NCI-H82 (cell line): ENCODE results near the gene CAMK1D.
"Not testable (repeated sequence)": the region's sequence is repeated elsewhere in the genome, so short reads cannot be mapped to it uniquely, and the experiment has no call there.

Experiments used
- DNase-seq: peaks from one replicate; lab custom pipeline; 2025; lab: John Stamatoyannopoulos, UW

CAMK1D gene

GRCh38 chr10:12701696-12702095 lies 352.3 kb downstream of the CAMK1D start:
- DNase-seq, result no peak

DNA sequence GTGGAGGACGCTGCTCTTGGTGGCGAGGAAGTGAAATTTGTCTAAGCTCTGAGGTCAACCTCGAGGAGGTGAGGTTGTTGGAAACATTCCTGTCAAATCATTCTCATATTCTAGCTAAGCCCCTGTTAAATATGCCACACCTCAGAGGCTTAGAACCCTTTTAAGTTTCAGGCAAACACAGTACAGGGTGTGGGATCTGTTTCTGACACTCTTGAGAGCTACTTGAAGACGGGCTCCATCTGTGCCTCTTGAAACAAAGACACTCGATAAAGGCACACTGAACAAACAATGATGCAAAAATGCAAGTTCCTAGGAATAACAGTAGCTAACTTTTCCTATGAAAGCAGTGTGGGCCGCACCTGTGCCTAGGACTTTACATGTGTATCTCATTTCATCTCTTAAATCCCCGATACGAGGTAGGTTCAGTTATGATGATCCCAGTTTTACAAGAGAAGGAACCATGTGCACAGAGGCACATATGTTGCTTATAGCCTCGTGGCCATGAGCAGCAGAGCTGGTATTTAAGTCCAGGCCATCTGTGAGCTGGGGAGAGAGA lies 352.9 kb downstream of the CAMK1D start:
- DNase-seq, result peak; percentile 54

DNA sequence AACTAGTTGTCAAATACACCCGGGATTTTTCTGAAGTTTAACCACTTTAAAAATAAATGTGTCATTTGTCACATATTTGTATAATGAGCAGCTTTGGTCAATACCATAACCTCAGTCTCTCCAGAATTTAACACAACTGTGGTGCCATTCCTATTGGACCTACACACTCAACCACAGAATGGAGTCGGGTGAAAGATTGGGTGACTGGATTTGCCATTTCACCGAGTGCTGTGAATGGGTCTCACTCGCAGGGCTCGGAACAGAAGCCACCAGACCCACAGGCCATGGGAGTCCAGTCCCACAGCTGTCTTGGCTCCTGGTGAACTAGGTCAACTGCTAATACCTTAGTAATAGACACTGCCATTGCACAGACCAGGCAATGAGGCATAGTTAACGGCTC lies 353.8 kb downstream of the CAMK1D start:
- DNase-seq, result no peak

DNA sequence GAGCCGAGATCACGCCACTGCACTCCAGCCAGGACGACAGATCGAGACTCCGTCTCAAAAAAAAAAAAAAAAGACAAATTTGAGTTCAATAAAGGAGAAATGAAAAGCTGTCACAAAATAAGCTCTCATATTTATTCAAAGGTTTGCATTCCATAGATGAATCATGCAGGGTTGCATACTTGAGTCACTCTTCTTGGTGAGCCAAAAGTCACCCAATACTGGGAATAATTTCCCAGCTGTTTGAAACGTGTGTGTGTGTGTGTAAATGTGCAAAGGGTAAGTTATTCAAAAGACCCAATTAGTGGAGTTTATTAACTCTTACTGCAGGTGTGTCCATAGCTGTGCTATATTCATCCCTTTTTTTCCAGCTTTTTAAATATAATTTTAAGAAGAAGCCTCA lies 354.5 kb downstream of the CAMK1D start:
- no peak for DNase-seq

DNA sequence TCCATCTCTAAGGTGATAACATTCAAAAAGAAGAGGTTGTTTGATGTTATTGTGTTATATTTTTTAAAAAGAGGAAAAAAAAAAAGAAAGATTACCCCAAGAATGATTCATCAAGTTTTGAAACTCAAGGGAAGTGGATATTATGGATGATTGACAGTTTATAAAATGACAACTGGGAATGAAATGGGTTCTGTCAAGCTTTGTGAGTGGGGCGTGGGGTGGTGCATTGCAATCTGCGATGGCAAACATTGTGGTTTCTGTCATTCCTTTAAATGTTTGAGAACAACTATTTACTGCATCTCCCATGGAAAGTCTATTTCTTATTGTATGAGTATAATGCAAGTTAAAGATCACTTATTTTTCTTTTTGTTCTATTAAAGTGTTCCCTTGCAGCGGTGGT lies 355.1 kb downstream of the CAMK1D start:
- DNase-seq, result no peak

GRCh38 chr10:12705943-12706342 lies 356.6 kb downstream of the CAMK1D start:
- no peak for DNase-seq

DNA sequence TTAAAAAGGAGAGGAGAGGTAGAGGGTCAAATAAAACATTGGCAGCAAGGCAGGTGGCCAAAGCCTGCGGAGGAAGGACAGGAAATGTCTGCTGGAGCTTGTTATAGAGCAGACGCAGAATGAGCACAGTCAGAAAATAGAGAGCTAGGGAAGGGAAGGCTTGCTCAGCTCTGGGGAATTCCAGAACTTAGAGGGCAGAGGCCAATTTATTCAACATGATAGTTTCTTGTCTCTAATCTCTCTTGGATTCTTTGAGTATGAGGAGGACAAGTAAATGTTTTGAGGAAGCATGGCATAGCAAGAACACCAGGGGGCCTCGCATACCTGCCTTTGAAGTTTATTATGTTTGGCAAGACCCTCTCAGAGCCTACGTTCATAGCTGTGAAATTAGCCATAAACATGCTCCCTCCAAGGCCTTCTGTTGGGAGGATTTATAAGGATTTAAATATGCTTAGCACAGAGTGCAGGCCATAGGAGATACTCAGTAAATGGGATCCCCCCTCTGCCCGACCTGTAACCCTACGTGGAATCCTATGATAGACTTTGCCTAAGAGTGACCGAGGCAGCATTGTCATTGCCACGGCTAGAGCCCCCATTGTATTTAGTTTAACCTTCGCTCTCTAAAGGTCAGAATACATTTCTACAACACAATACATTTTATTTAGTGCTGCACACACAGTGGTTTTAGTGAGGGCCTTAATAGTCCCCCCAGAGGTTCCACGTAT lies 358.3 kb downstream of the CAMK1D start:
- peak; percentile 77 for DNase-seq

- no peak for DNase-seq
Observed at GRCh38 chr10:12709000-12709401, 359.7 kb downstream of the CAMK1D start.

GRCh38 chr10:12709521-12709963 lies 360.2 kb downstream of the CAMK1D start:
- peak; percentile 35 for DNase-seq

- DNase-seq, result no peak
Observed at GRCh38 chr10:12710157-12710556, 360.8 kb downstream of the CAMK1D start.

DNA sequence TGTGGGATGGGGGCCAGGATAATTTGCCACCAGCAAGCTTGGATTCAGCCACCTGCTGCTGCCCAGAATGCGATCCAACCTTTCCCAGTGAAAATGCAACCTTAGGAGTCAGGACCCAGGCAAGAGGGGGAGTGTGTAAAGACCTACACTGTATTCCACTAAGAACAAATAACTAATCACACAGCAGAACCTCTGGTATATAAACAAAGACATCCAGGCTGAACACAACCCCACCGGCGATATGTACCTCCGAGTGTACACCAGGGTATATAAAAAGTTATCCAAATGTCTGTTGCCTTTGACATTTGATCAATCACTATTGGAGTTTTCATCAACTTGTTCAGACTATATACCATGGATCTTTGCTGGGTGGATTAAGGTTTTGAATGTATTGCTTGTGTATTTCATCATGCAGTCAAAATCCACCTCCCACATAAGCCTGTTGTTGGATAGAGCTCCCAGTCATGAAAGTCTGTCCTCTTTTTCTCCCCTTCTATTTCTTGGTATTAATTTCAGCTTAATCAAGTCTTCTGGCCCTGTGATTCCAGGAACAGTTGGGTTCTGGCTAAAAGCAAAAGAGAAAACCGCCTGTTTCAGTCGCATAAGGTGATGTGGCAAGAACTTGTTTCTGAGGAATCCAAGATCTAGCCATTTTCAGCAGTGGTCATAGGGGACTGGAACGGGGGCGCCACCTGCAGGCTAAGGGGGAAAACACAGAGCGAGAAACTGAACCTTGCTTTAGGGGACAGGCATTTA lies 361.4 kb downstream of the CAMK1D start:
- peak; percentile 77 for DNase-seq

DNA sequence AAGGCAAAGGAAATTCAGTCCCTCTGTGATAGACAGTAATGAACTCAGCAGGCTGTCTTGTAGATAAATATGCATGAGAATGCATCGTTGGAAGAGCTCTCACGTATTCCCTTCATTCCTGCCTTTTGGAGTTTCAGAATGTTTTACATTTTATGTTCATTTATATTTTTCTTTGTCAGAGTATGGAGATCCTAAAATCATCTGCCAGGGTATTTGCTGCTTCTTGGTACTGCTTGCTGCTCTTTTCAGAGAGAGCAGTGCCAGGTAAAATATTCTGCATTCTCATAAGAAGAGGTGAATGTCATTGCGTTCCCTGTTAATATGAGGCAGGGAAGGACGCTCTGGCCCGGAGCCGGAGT lies 362.0 kb downstream of the CAMK1D start:
- DNase-seq, result no peak

DNA sequence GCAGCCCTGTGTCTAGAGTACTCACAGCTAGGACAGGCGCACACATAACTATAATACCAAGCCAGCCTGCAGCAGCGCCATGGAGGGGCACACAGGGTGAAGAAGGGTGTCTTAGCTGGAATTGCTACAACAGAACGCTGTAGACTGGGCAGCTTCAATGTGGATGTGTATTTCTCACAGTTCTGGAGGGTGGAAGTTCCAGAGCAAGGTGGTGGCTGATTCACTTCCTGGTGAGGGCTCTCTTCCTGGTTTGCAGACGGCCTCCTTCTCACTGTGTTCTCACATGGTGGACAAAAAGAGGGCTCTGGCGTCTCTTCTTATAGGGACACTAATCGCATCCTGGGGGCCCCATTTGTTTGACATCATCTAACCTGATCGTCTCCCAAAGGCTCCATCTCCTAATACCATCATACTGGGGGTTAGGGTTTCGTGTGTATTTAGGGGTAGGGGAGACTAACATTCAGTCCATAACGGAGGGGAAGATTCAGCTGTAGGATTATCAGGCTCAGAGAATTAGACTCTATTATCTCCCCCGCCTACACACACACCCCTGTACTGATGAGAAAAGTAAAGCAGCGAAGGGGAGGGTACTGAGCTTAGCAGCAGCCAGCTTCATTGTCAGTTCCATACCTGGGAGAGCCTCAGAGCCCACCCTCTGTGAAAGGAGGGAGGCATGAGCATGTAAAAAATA lies 363.1 kb downstream of the CAMK1D start:
- peak; percentile 24 for DNase-seq

DNA sequence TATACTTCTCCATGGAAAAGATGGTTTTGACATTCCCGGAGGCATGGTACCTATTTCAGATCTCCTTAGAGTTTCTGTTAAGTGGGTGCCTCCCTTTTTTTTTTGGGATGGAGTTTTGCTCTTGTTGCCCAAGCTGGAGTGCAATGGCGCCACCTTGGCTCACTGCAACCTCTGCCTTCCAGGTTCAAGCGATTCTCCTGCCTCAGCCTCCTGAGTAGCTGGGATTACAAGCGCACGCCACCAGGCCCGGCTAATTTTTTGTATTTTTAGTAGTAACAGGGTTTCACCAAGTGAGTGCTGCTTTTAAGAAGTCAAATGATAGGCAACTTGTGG lies 363.6 kb downstream of the CAMK1D start:
- not testable (repeated sequence) for DNase-seq

DNA sequence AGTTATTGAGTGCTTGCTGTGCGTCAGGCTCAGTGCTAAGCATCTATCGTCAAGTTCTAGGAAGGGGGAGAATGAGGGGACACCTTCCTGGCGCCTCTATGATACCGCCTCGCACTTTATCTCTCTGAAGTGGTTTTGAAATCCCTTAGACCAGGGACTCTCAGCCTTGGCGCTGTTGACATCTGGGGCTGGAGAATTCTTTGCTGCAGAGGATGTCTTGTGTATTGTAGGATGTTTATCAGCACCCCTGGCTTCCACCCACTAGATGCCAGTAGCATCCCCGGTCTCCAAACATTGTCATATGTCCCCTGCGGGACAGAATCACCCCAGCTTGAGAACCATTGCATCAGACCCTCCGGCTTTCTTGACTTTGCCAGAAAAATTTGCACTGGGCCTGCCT lies 366.7 kb downstream of the CAMK1D start:
- DNase-seq, result no peak

DNA sequence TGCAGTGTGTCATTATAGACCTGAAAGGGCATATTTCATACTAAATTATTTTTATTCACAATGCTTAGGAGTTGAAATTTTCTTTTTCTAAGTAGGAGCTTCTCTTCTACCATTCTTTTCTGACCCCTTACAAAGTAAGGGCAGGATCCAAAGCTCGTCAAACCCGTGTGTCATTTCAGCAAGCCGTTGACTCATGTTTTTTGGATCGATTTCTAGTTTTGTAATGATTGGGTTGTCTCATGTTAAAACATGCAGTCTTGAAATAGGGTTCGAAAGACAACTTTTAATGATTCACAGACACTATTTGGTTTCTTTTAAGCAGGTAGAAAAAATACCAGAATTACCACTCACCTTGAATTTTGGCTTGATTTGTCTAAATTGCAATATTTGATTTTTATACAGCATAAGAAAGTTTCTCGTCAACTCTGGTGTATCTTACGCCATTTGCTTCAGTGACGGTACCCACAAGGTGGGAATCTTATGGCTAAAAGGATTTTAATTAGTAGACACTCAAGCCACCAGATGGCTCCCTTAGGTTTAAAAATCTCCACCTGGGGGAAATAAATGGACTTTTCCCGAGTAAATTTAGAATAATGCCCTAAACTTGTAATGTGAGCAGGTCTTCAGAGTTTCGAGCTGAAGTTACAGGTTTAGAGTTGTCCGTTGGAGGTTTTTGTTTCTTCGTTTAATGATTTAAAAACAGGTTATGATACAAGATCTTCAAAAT lies 368.8 kb downstream of the CAMK1D start:
- DNase-seq, result peak; percentile 57

DNA sequence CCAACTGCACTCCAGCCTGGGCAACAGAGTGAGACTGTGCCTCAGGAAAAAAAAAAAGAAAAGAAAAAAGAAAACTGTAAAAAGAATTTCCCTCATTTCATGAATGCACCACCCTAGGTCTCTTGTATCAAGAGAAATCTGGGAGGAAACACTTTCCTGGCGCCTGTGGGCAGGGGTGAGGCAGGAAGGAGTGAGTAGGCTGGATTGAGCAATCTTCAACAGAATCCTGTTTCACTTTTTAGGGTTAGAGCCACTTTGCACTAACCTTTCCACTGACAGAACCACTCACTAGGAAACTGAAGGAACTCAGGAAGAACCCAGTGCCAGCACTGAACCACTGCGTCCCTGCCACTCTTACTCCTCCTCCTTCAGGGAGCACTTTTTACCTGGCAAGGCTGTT lies 370.0 kb downstream of the CAMK1D start:
- no peak for DNase-seq

GRCh38 chr10:12720217-12720981 lies 371.1 kb downstream of the CAMK1D start:
- DNase-seq, result peak; percentile 95

DNA sequence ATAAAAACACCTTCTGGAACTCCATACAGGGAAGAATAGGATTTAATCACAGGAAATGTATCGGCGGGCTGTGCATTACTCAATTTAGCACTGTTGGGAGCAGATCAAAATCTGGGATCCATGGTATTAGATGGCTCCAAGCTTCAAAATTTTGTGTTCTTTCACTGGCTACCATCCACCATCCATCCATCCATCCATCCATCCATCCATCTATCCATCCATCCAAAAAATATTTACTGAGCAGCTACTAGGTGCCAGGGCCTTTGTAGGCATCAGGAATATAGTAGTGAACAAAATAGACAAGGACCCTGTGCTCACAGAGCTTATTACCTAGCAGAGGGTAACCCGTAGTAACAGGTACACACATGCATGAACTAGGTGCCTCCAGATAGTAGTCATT lies 372.0 kb downstream of the CAMK1D start:
- no peak for DNase-seq

GRCh38 chr10:12723220-12723619 lies 373.9 kb downstream of the CAMK1D start:
- DNase-seq, result peak; percentile 13

DNA sequence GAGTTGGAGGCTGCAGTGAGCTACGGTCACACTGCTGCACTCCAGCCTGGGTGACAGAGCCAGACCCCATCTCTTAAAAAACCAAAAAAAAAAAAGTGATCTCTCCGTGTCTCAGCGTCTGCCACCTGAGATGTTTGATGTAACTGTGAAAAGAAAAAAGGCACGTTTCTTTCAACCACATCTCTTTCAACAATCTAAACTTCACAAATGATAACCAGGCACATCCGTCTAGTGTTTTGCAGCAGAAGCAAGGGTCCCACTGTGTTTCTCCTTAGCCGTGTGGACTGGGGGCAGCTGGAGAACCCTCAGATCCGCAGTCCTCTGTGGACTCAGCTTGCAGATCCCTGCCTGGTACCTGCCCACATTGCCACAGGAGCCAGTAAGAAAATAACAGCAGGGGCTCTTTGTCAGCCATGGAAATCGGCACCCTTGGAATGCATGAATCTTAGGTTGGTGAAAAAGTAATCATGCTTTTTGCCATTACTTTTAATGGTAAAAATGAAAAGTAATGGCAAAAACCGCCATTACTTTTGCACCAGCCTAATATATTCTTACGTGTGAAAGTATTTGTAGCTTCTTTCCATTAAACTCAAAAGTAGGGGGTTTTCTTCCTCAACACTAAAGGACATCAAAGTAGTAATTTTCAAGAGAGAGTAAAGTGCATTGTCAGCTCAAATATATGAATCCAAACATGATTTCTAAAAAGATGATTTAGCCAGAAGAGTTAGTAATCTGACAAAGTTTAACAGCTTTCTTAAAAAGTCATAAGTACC lies 375.6 kb downstream of the CAMK1D start:
- DNase-seq, result no peak
